H1 (cell line): Measurements from ENCODE around the gene TGM5. TPM values are rescaled to one million over a fixed set of nuclear protein-coding genes. Genes with fewer than 3 reads are reported as not detected.
A peak's percentile ranks its signal among the peaks of the same experiment; 100 is the strongest.

ENCODE experiments used
- CTCF ChIA-PET: fragments of 300-600 bp; sonication (Branson Sonifier 250); formaldehyde crosslinking; loops from one replicate; lab custom pipeline; 2021; ENCODE audit not compliant: partially characterized antibody; lab: Charles Lee
- POLR2A ChIA-PET: fragments of 300-600 bp; sonication (Branson Sonifier 250); formaldehyde crosslinking; loops from one replicate; lab custom pipeline; 2021; ENCODE audit warnings: inconsistent platforms; ENCODE audit not compliant: partially characterized antibody; lab: Charles Lee
- DNase-seq, 2 experiments: peaks; one replicate each; pipeline versions ENCODE4 v3.0.0 to v3.0.0-alpha.2; 2010 to 2022; ENCODE audit warnings: low spot score in 2 of 2, low read depth in 1 of 2, mixed read lengths in 1 of 2
- FAIRE-seq: peaks from 2 replicates; lab custom pipeline; 2011; peaks lifted over from hg19 to GRCh38; lab: Jason Lieb, UNC
- H2AFZ ChIP-seq: 2 replicates; pipeline ENCODE4 v1.8.1; 2012; ENCODE audit warnings: low read length, inconsistent platforms
- H2AK5ac ChIP-seq: 2 replicates; pipeline ENCODE4 v1.6.1; 2013; ENCODE audit warnings: low read depth, low read length
- H2BK120ac ChIP-seq: replicated peaks from 2 replicates; pipeline ENCODE3; 2013; ENCODE audit warnings: low read depth, low read length, inconsistent platforms
- H2BK12ac ChIP-seq: 2 replicates; pipeline ENCODE4 v1.6.1; 2013; ENCODE audit warnings: low read depth, low read length
- H2BK15ac ChIP-seq: 2 replicates; pipeline ENCODE4 v1.6.1; 2013; ENCODE audit warnings: low read length
- H2BK20ac ChIP-seq: 2 replicates; pipeline ENCODE4 v1.6.1; 2013; ENCODE audit warnings: low read length
- H2BK5ac ChIP-seq: 2 replicates; pipeline ENCODE4 v1.6.1; 2013; ENCODE audit warnings: low read depth, low read length
- H3K14ac ChIP-seq: 2 replicates; pipeline ENCODE4 v1.6.1; 2013; ENCODE audit warnings: inconsistent platforms; ENCODE audit not compliant: insufficient read length
- H3K18ac ChIP-seq: 2 replicates; pipeline ENCODE4 v1.6.1; 2013; ENCODE audit warnings: low read length; ENCODE audit errors: extremely low read depth
- H3K23ac ChIP-seq: 2 replicates; pipeline ENCODE4 v1.6.1; 2013; ENCODE audit warnings: inconsistent platforms; ENCODE audit not compliant: insufficient read length
- H3K23me2 ChIP-seq: 2 replicates; pipeline ENCODE4 v1.6.1; 2013; ENCODE audit warnings: low read depth, low read length
- H3K27ac ChIP-seq: 2 replicates; pipeline ENCODE4 v1.6.1; 2011; ENCODE audit warnings: low read depth, low read length, inconsistent platforms
- H3K27me3 ChIP-seq, 4 experiments: replicated peaks in 1 of 4; 1 replicate in 1 of 4; 2 replicates in 3 of 4; pipeline versions ENCODE4 v1.6.1 to v1.8.1; 2011 to 2013; ENCODE audit warnings: low read length in 3 of 4, mild to moderate bottlenecking in 3 of 4, inconsistent platforms in 2 of 4, mixed read lengths in 2 of 4, moderate library complexity in 1 of 4; ENCODE audit not compliant: control insufficient read depth in 3 of 4, insufficient read depth in 3 of 4; ENCODE audit errors: extremely low read depth in 1 of 4
- H3K36me3 ChIP-seq, 4 experiments: 2 replicates each; pipeline versions ENCODE4 v1.6.1 to v1.8.1; 2011 to 2013; ENCODE audit warnings: mild to moderate bottlenecking in 4 of 4, low read length in 3 of 4, moderate library complexity in 2 of 4, control low read depth in 1 of 4, inconsistent platforms in 1 of 4; ENCODE audit not compliant: insufficient read depth in 4 of 4, control insufficient read depth in 2 of 4
- H3K4ac ChIP-seq: replicated peaks from 2 replicates; pipeline ENCODE3; 2013; ENCODE audit warnings: low read length, low read depth, mixed read lengths, inconsistent platforms; ENCODE audit not compliant: insufficient read length
- H3K4me1 ChIP-seq, 4 experiments: replicated peaks in 1 of 4; 1 replicate in 1 of 4; 2 replicates in 3 of 4; pipeline versions ENCODE4 v1.6.1 to v1.8.1; 2011 to 2013; ENCODE audit warnings: low read length in 3 of 4, inconsistent platforms in 2 of 4, mixed read lengths in 1 of 4; ENCODE audit not compliant: insufficient read depth in 4 of 4, control insufficient read depth in 3 of 4
- H3K4me2 ChIP-seq, 2 experiments: 2 replicates each; pipeline versions ENCODE4 v1.6.1 to v1.8.1; 2011 to 2013; ENCODE audit warnings: low read depth in 2 of 2, low read length in 2 of 2, control low read depth in 1 of 2, inconsistent platforms in 1 of 2, mild to moderate bottlenecking in 1 of 2; ENCODE audit not compliant: insufficient read depth in 1 of 2
- H3K4me3 ChIP-seq, 4 experiments: fragments of 200-600, 300-600 bp in 1 of 4; sonication (generic), shearing (Covaris generic), sonication (Bioruptor Twin) in 1 of 4; 2 replicates each; pipeline versions ENCODE4 v1.5.1 to v1.8.1; 2011 to 2016; ENCODE audit warnings: low read length in 4 of 4, low read depth in 3 of 4, control low read depth in 2 of 4, inconsistent platforms in 2 of 4, mild to moderate bottlenecking in 2 of 4, mixed read lengths in 1 of 4, moderate library complexity in 1 of 4; ENCODE audit not compliant: insufficient read depth in 2 of 4; ENCODE audit errors: extremely low read depth in 1 of 4
- H3K56ac ChIP-seq: replicated peaks from 2 replicates; pipeline ENCODE3; 2013; ENCODE audit warnings: low read depth, mild to moderate bottlenecking, mixed read lengths, low read length, inconsistent platforms; ENCODE audit not compliant: insufficient read length
- H3K79me1 ChIP-seq: 2 replicates; pipeline ENCODE4 v1.6.1; 2013; ENCODE audit warnings: low read depth, low read length, control low read depth
- H3K79me2 ChIP-seq, 2 experiments: 2 replicates each; pipeline versions ENCODE4 v1.6.1 to v1.8.1; 2012 to 2013; ENCODE audit warnings: low read length in 2 of 2, mild to moderate bottlenecking in 2 of 2, inconsistent platforms in 1 of 2; ENCODE audit not compliant: insufficient read depth in 2 of 2, control insufficient read depth in 1 of 2
- H3K9ac ChIP-seq, 4 experiments: replicated peaks in 1 of 4; 1 replicate in 1 of 4; 2 replicates in 3 of 4; pipeline versions ENCODE4 v1.6.1 to v1.8.1; 2011 to 2013; ENCODE audit warnings: low read depth in 3 of 4, low read length in 3 of 4, control low read depth in 2 of 4, mild to moderate bottlenecking in 2 of 4, moderate library complexity in 2 of 4, inconsistent platforms in 1 of 4; ENCODE audit errors: extremely low read depth in 1 of 4
- H3K9me3 ChIP-seq, 2 experiments: 2 replicates each; pipeline versions ENCODE4 v1.6.1 to v1.8.1; 2012 to 2013; ENCODE audit warnings: mild to moderate bottlenecking in 2 of 2, moderate library complexity in 2 of 2, control low read depth in 1 of 2, inconsistent platforms in 1 of 2, low read depth in 1 of 2, low read length in 1 of 2, mixed read lengths in 1 of 2; ENCODE audit not compliant: insufficient read depth in 2 of 2
- H4K20me1 ChIP-seq, 2 experiments: replicated peaks in 1 of 2; 2 replicates each; pipeline versions ENCODE3 to v1.8.1; 2011 to 2013; ENCODE audit warnings: inconsistent platforms in 2 of 2, low read length in 2 of 2, mild to moderate bottlenecking in 1 of 2; ENCODE audit not compliant: insufficient read depth in 2 of 2, control insufficient read depth in 1 of 2
- H4K5ac ChIP-seq: 2 replicates; pipeline ENCODE4 v1.6.1; 2013; ENCODE audit warnings: low read length, low read depth, mixed read lengths, inconsistent platforms; ENCODE audit not compliant: insufficient read length
- H4K8ac ChIP-seq: 2 replicates; pipeline ENCODE4 v1.8.0; 2013; ENCODE audit warnings: mild to moderate bottlenecking, moderate library complexity, low read length, inconsistent platforms; ENCODE audit not compliant: insufficient read depth; ENCODE audit errors: extremely low read depth
- H4K91ac ChIP-seq: replicated peaks from 2 replicates; pipeline ENCODE3; 2013; ENCODE audit warnings: low read length, mixed read lengths, inconsistent platforms; ENCODE audit not compliant: insufficient read length
- ASH2L ChIP-seq: fragments of 200-600, 300-600 bp; sonication (generic); IDR thresholded peaks from one replicate; pipeline ENCODE4 v1.7.1; 2017; ENCODE audit warnings: low read length
- E2F6 ChIP-seq: IDR thresholded peaks from 2 replicates; pipeline ENCODE4 v1.6.1; 2012; ENCODE audit warnings: inconsistent platforms
- JUND ChIP-seq: IDR thresholded peaks from 2 replicates; pipeline ENCODE4 v1.6.1; 2011; ENCODE audit warnings: mild to moderate bottlenecking, improper control_type of control experiment, low read length
- KDM5A ChIP-seq: fragments of 200-600 bp; IDR thresholded peaks from 2 replicates; pipeline ENCODE4 v1.7.1; 2012; ENCODE audit warnings: mild to moderate bottlenecking, low read length, inconsistent platforms, mixed read lengths
- MAFK ChIP-seq: IDR thresholded peaks from 2 replicates; pipeline ENCODE4 v1.6.1; 2012; ENCODE audit warnings: low read depth, mild to moderate bottlenecking, improper control_type of control experiment, low read length
- PHF8 ChIP-seq: fragments of 200-600 bp; sonication (generic); conservative IDR thresholded peaks from 2 replicates; pipeline ENCODE4 v1.7.1; 2012; ENCODE audit warnings: low read depth, mild to moderate bottlenecking, inconsistent platforms, low read length, moderate library complexity
- POLR2A ChIP-seq, 2 experiments: IDR thresholded peaks; 1 replicate in 1 of 2; 2 replicates in 1 of 2; pipeline ENCODE4 v1.6.1; 2011; ENCODE audit warnings: low read depth in 2 of 2, low read length in 2 of 2, mild to moderate bottlenecking in 2 of 2; ENCODE audit errors: control extremely low read depth in 1 of 2
- RBBP5 ChIP-seq: IDR thresholded peaks from 2 replicates; pipeline ENCODE4 v1.7.1; 2012; ENCODE audit warnings: low read depth, mild to moderate bottlenecking, inconsistent platforms, low read length, moderate library complexity, borderline replicate concordance
- RFX5 ChIP-seq: IDR thresholded peaks from 2 replicates; pipeline ENCODE4 v1.6.1; 2011; ENCODE audit warnings: low read depth, low read length, improper control_type of control experiment, borderline replicate concordance
- RXRA ChIP-seq: IDR thresholded peaks from 2 replicates; pipeline ENCODE4 v1.6.1; 2011; ENCODE audit warnings: low read depth, mild to moderate bottlenecking, low read length, moderate library complexity; ENCODE audit not compliant: insufficient read depth
- WGBS, 2 experiments: shearing (Covaris generic) in 1 of 2; methylation state at CpG; one replicate each; pipeline versions ENCODE4 v1.1.6 to v1.1.7; 2013 to 2015; ENCODE audit warnings: low lambda C conversion rate in 2 of 2, mixed read lengths in 2 of 2, inconsistent platforms in 1 of 2, low coverage in 1 of 2, missing lambda C conversion rate in 1 of 2; ENCODE audit not compliant: insufficient replicate concordance in 2 of 2, insufficient coverage in 1 of 2, insufficient read length in 1 of 2; ENCODE audit errors: extremely low coverage in 1 of 2, missing lambda C conversion rate in 1 of 2; 5-methylcytosine and 5-hydroxymethylcytosine counted together
- polyA plus RNA-seq, 7 experiments: library from polyadenylated mRNA; depleted of rRNA in 3 of 7; stranded (reverse) in 5 of 7; unstranded in 2 of 7; fragments of >200 nt in 5 of 7; fragments of 200-250 nt in 2 of 7; gene quantifications; 1 replicate in 5 of 7; 2 replicates in 1 of 7; 4 replicates in 1 of 7; pipeline versions ENCODE4 v1.2.1 to v1.2.3, GENCODE V29; 2011 to 2013; ENCODE audit warnings: missing spikeins in 2 of 7, mixed read lengths in 2 of 7
- total RNA-seq: library from RNA; stranded (reverse); fragmentation: NEBNext Ultra II Directional; extraction: Animal tissue kit (Norgen Biotek cat#: 25700); gene quantifications from 2 replicates; pipeline ENCODE4 v1.2.1, GENCODE V29; 2021

TGM5 gene
- total and polyA plus RNA-seq, 2 of the 8 experiments (the other 6 are each of a cell fraction or from before 2014, with no cell fraction given), result not detected

- H4K8ac ChIP-seq, result no peak within 1 kb of the TSS; the same call in 1 of the 2 replicates
- H3K4ac ChIP-seq, result no peak within 1 kb of the TSS
- no peak within 1 kb of the TSS for H3K4me2 ChIP-seq
- no peaks in the 10 kb centered on the region for H3K9me3 ChIP-seq
- DNase-seq (no peak), FAIRE-seq (no peak)
- POLR2A ChIA-PET, result interaction anchor here (1.0 to 1.1 kb wide), 2 partner anchors 9 to 25 kb away, joined by 3 read pairs; no protein-coding TSS in a partner anchor
- peaks cover 0 to 4% (median 0%) of the 10 kb centered on the region in 4 experiments; a peak in 1 of 7 replicates for H3K4me1 ChIP-seq
- no peak within 1 kb of the TSS for H3K23ac ChIP-seq
- H3K79me2 ChIP-seq, result no peaks in the 10 kb centered on the region
- no peak within 1 kb of the TSS for H3K27ac ChIP-seq
- no peak within 1 kb of the TSS for H3K4me3 ChIP-seq
- no peak within 1 kb of the TSS for H2BK5ac ChIP-seq
- no peak within 1 kb of the TSS for H3K18ac ChIP-seq
- H3K9ac ChIP-seq, result no peak within 1 kb of the TSS
- no peaks in the 10 kb centered on the region; the same call in 1 of the 2 replicates for H3K23me2 ChIP-seq
- H2AK5ac ChIP-seq, result no peak within 1 kb of the TSS
- H2BK120ac ChIP-seq, result no peak within 1 kb of the TSS
- H3K27me3 ChIP-seq, result no peaks in the 10 kb centered on the region; a peak in 1 of 7 replicates
- H2BK12ac ChIP-seq, result no peak within 1 kb of the TSS
- TF ChIP-seq E2F6, result no peak
- TF ChIP-seq PHF8, result no peak
- no peak for TF ChIP-seq JUND
- no peak for TF ChIP-seq ASH2L
- no peak for TF ChIP-seq KDM5A
- TF ChIP-seq POLR2A (IDR thresholded peaks at IDR 0.05; ENCODE audit: control extremely low read depth in 1 of 2, low read depth in 2 of 2, low read length in 2 of 2), result no peak
- no peak for TF ChIP-seq RFX5
- no peak for TF ChIP-seq RXRA
- TF ChIP-seq RBBP5, result no peak
- TF ChIP-seq MAFK, result no peak
- no peak within 1 kb of the TSS for H3K14ac ChIP-seq
- no peak within 1 kb of the TSS for H2BK20ac ChIP-seq
- H2BK15ac ChIP-seq, result no peak within 1 kb of the TSS
- H3K36me3 ChIP-seq, result no peaks in the 10 kb centered on the region
- no peak within 1 kb of the TSS for H4K91ac ChIP-seq
- no peak within 1 kb of the TSS for H4K5ac ChIP-seq
- no peaks in the 10 kb centered on the region for H3K79me1 ChIP-seq
- WGBS, 2 experiments, result 92% methylated on average over 11 of the region's 11 CpGs; no CpG with 5 or more reads in 1 of the 2 experiments
- H2AFZ ChIP-seq, result 0 out of 2 replicates have a peak within 1 kb of the TSS, but pooled peaks have one; percentile 29
- no peak within 1 kb of the TSS for H3K56ac ChIP-seq
- no peaks in the 10 kb centered on the region for H4K20me1 ChIP-seq
- CTCF ChIA-PET, result interaction anchor here (0.9 to 1.7 kb wide), 4 partner anchors 16 to 91 kb away, joined by 3 to 6 read pairs (median 4); no protein-coding TSS in a partner anchor
Observed at GRCh38 chr15:43302205-43302817, 35.6 kb upstream of the TGM5 start, which contains the start of gene TGM7. TSS of gene TGM7 (minus strand) at chr15:43302255.
